ENCODE data around the gene DHFR. TPM values are rescaled to one million over a fixed set of nuclear protein-coding genes. Genes with fewer than 3 reads are reported as not detected.

Gene DHFR
- total RNA-seq, 1 donor from 2014 or later = 23.5 TPM

- DNase-seq = no peak
- no peaks in the 10 kb centered on the region for H3K4me1 Mint-ChIP-seq (ENCODE audit: low read depth, unreplicated experiment)
- TF ChIP-seq CTCF (IDR thresholded peaks at IDR 0.05; ENCODE audit: partially characterized antibody, unreplicated experiment) = no peak
- no peak overlapping the region for H3K4me3 Mint-ChIP-seq (ENCODE audit: unreplicated experiment)
- H3K27ac Mint-ChIP-seq (ENCODE audit: unreplicated experiment) = no peak overlapping the region
- H3K27me3 Mint-ChIP-seq (ENCODE audit: unreplicated experiment) = no peaks in the 10 kb centered on the region
- no peaks in the 10 kb centered on the region for H3K36me3 Mint-ChIP-seq (ENCODE audit: unreplicated experiment)
- H3K9me3 Mint-ChIP-seq (ENCODE audit: unreplicated experiment) = no peaks in the 10 kb centered on the region
Measured at GRCh38 chr5:80698369-80698768, 43.6 kb upstream of the DHFR start.

GRCh38 chr5:80697100-80697499 is 42.3 kb upstream of the DHFR start:
- no peak overlapping the region for H3K4me3 Mint-ChIP-seq (ENCODE audit: unreplicated experiment)
- H3K9me3 Mint-ChIP-seq (ENCODE audit: unreplicated experiment) = no peaks in the 10 kb centered on the region
- H3K36me3 Mint-ChIP-seq (ENCODE audit: unreplicated experiment) = no peaks in the 10 kb centered on the region
- H3K27me3 Mint-ChIP-seq (ENCODE audit: unreplicated experiment) = no peaks in the 10 kb centered on the region
- DNase-seq = no peak
- no peak overlapping the region for H3K27ac Mint-ChIP-seq (ENCODE audit: unreplicated experiment)
- H3K4me1 Mint-ChIP-seq (ENCODE audit: low read depth, unreplicated experiment) = no peaks in the 10 kb centered on the region
- TF ChIP-seq CTCF (IDR thresholded peaks at IDR 0.05; ENCODE audit: partially characterized antibody, unreplicated experiment) = no peak

GRCh38 chr5:80696450-80696849 is 41.7 kb upstream of the DHFR start:
- DNase-seq = no peak
- Mint-ChIP-seq H3K36me3 (ENCODE audit: unreplicated experiment) (no peaks in the 10 kb centered on the region), H3K27ac (ENCODE audit: unreplicated experiment) (no peak overlapping the region), H3K4me1 (ENCODE audit: low read depth, unreplicated experiment) (no peaks in the 10 kb centered on the region), H3K4me3 (ENCODE audit: unreplicated experiment) (no peak overlapping the region), H3K9me3 (ENCODE audit: unreplicated experiment) (no peaks in the 10 kb centered on the region), H3K27me3 (ENCODE audit: unreplicated experiment) (no peaks in the 10 kb centered on the region)
- no peak for TF ChIP-seq CTCF (IDR thresholded peaks at IDR 0.05; ENCODE audit: partially characterized antibody, unreplicated experiment)

- Mint-ChIP-seq H3K9me3 (ENCODE audit: unreplicated experiment) (no peaks in the 10 kb centered on the region), H3K36me3 (ENCODE audit: unreplicated experiment) (no peaks in the 10 kb centered on the region), H3K4me1 (ENCODE audit: low read depth, unreplicated experiment) (no peaks in the 10 kb centered on the region), H3K4me3 (ENCODE audit: unreplicated experiment) (no peak overlapping the region), H3K27me3 (ENCODE audit: unreplicated experiment) (no peaks in the 10 kb centered on the region), H3K27ac (ENCODE audit: unreplicated experiment) (no peak overlapping the region)
- TF ChIP-seq CTCF (IDR thresholded peaks at IDR 0.05; ENCODE audit: partially characterized antibody, unreplicated experiment) = no peak
- DNase-seq = no peak
Measured at GRCh38 chr5:80695666-80696065, 40.9 kb upstream of the DHFR start.

GRCh38 chr5:80689627-80690026 is 34.8 kb upstream of the DHFR start:
- DNase-seq = no peak
- H3K27me3 Mint-ChIP-seq (ENCODE audit: unreplicated experiment) = no peaks in the 10 kb centered on the region
- no peak for TF ChIP-seq CTCF (IDR thresholded peaks at IDR 0.05; ENCODE audit: partially characterized antibody, unreplicated experiment)
- no peaks in the 10 kb centered on the region for H3K9me3 Mint-ChIP-seq (ENCODE audit: unreplicated experiment)
- H3K27ac Mint-ChIP-seq (ENCODE audit: unreplicated experiment) = no peak overlapping the region
- peaks cover 1% of the 10 kb centered on the region for H3K4me1 Mint-ChIP-seq (ENCODE audit: low read depth, unreplicated experiment)
- no peak overlapping the region for H3K4me3 Mint-ChIP-seq (ENCODE audit: unreplicated experiment)
- no peaks in the 10 kb centered on the region for H3K36me3 Mint-ChIP-seq (ENCODE audit: unreplicated experiment)
